ENCODE data around the gene WDPCP.
"Not testable (repeated sequence)": the region's sequence is repeated elsewhere in the genome, so short reads cannot be mapped to it uniquely, and the experiment has no call there.

DNA sequence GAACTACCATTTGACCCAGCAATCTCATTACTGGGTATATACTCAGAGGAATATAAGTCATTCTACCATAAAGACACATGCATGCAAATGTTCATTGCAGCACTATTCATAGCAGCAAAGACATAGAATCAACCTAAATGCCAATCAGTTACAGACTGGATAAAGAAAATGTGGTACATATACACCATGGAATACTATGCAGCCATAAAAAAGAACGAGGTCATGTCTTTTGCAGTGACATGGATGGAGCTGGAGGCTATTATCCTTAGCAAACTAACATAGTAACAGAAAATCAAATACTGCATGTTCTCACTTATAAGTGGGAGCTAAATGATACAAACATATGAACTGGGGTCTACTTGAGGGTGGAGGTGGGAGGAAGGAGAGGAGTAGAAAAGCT lies 230.6 kb downstream of the WDPCP start:
- not testable (repeated sequence) for TF ChIP-seq SMC3 (IDR thresholded peaks at IDR 0.05; ENCODE audit: low read depth, low read length); TCF12 (IDR thresholded peaks at IDR 0.05); EP300 (IDR thresholded peaks at IDR 0.05; ENCODE audit: borderline replicate concordance in 1 of 2, low read depth in 1 of 2, low read length in 1 of 2); USF2 (IDR thresholded peaks at IDR 0.05; ENCODE audit: borderline replicate concordance, low read depth, low read length); POLR2AphosphoS5 (IDR thresholded peaks at IDR 0.05; ENCODE audit: low read depth, low read length); CHD2 (IDR thresholded peaks at IDR 0.05; ENCODE audit: low read length, partially characterized antibody); RAD21 (IDR thresholded peaks at IDR 0.05; ENCODE audit: low read length); FOXJ3 (CRISPR knock-in tag; IDR thresholded peaks at IDR 0.05); ELF1 (IDR thresholded peaks at IDR 0.05); EZH2phosphoT487 (IDR thresholded peaks at IDR 0.05; ENCODE audit: borderline replicate concordance, low read depth); YY1 (IDR thresholded peaks at IDR 0.05; ENCODE audit: low read depth)
- TF ChIP-seq, protein P1, sequence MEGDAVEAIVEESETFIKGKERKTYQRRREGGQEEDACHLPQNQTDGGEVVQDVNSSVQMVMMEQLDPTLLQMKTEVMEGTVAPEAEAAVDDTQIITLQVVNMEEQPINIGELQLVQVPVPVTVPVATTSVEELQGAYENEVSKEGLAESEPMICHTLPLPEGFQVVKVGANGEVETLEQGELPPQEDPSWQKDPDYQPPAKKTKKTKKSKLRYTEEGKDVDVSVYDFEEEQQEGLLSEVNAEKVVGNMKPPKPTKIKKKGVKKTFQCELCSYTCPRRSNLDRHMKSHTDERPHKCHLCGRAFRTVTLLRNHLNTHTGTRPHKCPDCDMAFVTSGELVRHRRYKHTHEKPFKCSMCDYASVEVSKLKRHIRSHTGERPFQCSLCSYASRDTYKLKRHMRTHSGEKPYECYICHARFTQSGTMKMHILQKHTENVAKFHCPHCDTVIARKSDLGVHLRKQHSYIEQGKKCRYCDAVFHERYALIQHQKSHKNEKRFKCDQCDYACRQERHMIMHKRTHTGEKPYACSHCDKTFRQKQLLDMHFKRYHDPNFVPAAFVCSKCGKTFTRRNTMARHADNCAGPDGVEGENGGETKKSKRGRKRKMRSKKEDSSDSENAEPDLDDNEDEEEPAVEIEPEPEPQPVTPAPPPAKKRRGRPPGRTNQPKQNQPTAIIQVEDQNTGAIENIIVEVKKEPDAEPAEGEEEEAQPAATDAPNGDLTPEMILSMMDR (IDR thresholded peaks at IDR 0.05), result not testable (repeated sequence)
- TF ChIP-seq, protein P2, sequence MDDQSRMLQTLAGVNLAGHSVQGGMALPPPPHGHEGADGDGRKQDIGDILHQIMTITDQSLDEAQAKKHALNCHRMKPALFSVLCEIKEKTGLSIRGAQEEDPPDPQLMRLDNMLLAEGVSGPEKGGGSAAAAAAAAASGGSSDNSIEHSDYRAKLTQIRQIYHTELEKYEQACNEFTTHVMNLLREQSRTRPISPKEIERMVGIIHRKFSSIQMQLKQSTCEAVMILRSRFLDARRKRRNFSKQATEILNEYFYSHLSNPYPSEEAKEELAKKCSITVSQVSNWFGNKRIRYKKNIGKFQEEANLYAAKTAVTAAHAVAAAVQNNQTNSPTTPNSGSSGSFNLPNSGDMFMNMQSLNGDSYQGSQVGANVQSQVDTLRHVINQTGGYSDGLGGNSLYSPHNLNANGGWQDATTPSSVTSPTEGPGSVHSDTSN (IDR thresholded peaks at IDR 0.05), result not testable (repeated sequence)
- TF ChIP-seq, protein P3, sequence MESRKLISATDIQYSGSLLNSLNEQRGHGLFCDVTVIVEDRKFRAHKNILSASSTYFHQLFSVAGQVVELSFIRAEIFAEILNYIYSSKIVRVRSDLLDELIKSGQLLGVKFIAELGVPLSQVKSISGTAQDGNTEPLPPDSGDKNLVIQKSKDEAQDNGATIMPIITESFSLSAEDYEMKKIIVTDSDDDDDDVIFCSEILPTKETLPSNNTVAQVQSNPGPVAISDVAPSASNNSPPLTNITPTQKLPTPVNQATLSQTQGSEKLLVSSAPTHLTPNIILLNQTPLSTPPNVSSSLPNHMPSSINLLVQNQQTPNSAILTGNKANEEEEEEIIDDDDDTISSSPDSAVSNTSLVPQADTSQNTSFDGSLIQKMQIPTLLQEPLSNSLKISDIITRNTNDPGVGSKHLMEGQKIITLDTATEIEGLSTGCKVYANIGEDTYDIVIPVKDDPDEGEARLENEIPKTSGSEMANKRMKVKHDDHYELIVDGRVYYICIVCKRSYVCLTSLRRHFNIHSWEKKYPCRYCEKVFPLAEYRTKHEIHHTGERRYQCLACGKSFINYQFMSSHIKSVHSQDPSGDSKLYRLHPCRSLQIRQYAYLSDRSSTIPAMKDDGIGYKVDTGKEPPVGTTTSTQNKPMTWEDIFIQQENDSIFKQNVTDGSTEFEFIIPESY (IDR thresholded peaks at IDR 0.05; ENCODE audit: borderline replicate concordance, low read depth), result not testable (repeated sequence)
